Gastroesophageal sphincter (tissue), 3 donors: Measurements from ENCODE around the gene SEPTIN7.

Source experiments
- CTCF ChIP-seq, 4 experiments: fragments of 200-600 bp in 2 of 4; fragments of 450-650 bp in 2 of 4; sonication (generic) in 1 of 4; IDR thresholded peaks; one replicate each; pipeline ENCODE4 v1.5.1; 2017 to 2019; ENCODE audit warnings: antibody characterized with exemption in 4 of 4, mild to moderate bottlenecking in 2 of 4, moderate library complexity in 2 of 4
- EP300 ChIP-seq: sonication (generic); formaldehyde crosslinking; IDR thresholded peaks from one replicate; pipeline ENCODE4 v1.6.1; 2017; ENCODE audit warnings: antibody characterized with exemption, mild to moderate bottlenecking

GRCh38 chr7:35849158-35849831 lies 48.4 kb downstream of the SEPTIN7 start:
- TF ChIP-seq CTCF (IDR thresholded peaks at IDR 0.05) (no peak), EP300 (no peak)
